NCI-H345 (cell line): ENCODE measurements around the gene TMEM179.
A peak's percentile ranks its signal among the peaks of the same experiment; 100 is the strongest.
"Not testable (repeated sequence)": the region's sequence is repeated elsewhere in the genome, so short reads cannot be mapped to it uniquely, and the experiment has no call there.

Experiments
- DNase-seq: peaks from one replicate; lab custom pipeline; 2025; lab: John Stamatoyannopoulos, UW

TMEM179 gene

GRCh38 chr14:104604458-104605449, at the start of gene TMEM179:
Gene TMEM179 (minus strand): TSS chr14:104604772. CDS start chr14:104604741, 31 bp downstream.
- peak; percentile 57 for DNase-seq

- no peak for DNase-seq
Measured at GRCh38 chr14:104654119-104654518, 49.5 kb upstream of the TMEM179 start.

GRCh38 chr14:104653130-104653920, 48.8 kb upstream of the TMEM179 start:
- not testable (repeated sequence) for DNase-seq

- no peak for DNase-seq
Measured at GRCh38 chr14:104652386-104652785, 47.8 kb upstream of the TMEM179 start.

GRCh38 chr14:104651876-104652260, 47.3 kb upstream of the TMEM179 start:
- no peak for DNase-seq

- DNase-seq: no peak
Measured at GRCh38 chr14:104650981-104651875, 46.7 kb upstream of the TMEM179 start.

GRCh38 chr14:104650057-104650980, 45.7 kb upstream of the TMEM179 start:
- DNase-seq: peak; percentile 31

GRCh38 chr14:104647467-104648043, 43.0 kb upstream of the TMEM179 start:
- no peak for DNase-seq

GRCh38 chr14:104644656-104645378, 40.2 kb upstream of the TMEM179 start:
- no peak for DNase-seq

GRCh38 chr14:104644091-104644635, 39.6 kb upstream of the TMEM179 start:
- DNase-seq: no peak

GRCh38 chr14:104643306-104643705, 38.7 kb upstream of the TMEM179 start:
- DNase-seq: no peak

- DNase-seq: no peak
Measured at GRCh38 chr14:104642540-104642868, 37.9 kb upstream of the TMEM179 start.

- DNase-seq: no peak
Measured at GRCh38 chr14:104641753-104642539, 37.4 kb upstream of the TMEM179 start.

GRCh38 chr14:104640681-104641080, 36.1 kb upstream of the TMEM179 start:
- DNase-seq: no peak

- peak; percentile 72 for DNase-seq
Measured at GRCh38 chr14:104639885-104640548, 35.4 kb upstream of the TMEM179 start.

GRCh38 chr14:104639471-104639870, 34.9 kb upstream of the TMEM179 start:
- no peak for DNase-seq

- no peak for DNase-seq
Measured at GRCh38 chr14:104638927-104639450, 34.4 kb upstream of the TMEM179 start.

GRCh38 chr14:104638190-104638589, 33.6 kb upstream of the TMEM179 start:
- DNase-seq: no peak
